HUES48 (cell line): Measurements from ENCODE around the gene GPSM3.

ENCODE experiments used
- H3K27ac ChIP-seq: one replicate; pipeline ENCODE4 v1.7.0; 2013; ENCODE audit warnings: low read depth, low read length, inconsistent platforms
- H3K27me3 ChIP-seq: 2 replicates; pipeline ENCODE4 v1.6.1; 2013; ENCODE audit warnings: mild to moderate bottlenecking, low read length; ENCODE audit not compliant: control insufficient read depth, insufficient read depth
- H3K36me3 ChIP-seq: 2 replicates; pipeline ENCODE4 v1.6.1; 2013; ENCODE audit warnings: low read length; ENCODE audit not compliant: control insufficient read depth, insufficient read depth
- H3K4me1 ChIP-seq: 2 replicates; pipeline ENCODE4 v1.6.1; 2013; ENCODE audit warnings: mild to moderate bottlenecking, low read length; ENCODE audit not compliant: control insufficient read depth, insufficient read depth
- H3K4me3 ChIP-seq: 2 replicates; pipeline ENCODE4 v1.5.1; 2013; ENCODE audit warnings: mild to moderate bottlenecking, low read depth, low read length
- H3K9ac ChIP-seq: 2 replicates; pipeline ENCODE4 v1.6.1; 2013; ENCODE audit warnings: mild to moderate bottlenecking, low read depth, low read length, moderate library complexity
- H3K9me3 ChIP-seq: 2 replicates; pipeline ENCODE4 v1.6.1; 2013; ENCODE audit warnings: low read length; ENCODE audit not compliant: control insufficient read depth, insufficient read depth

Gene GPSM3

GRCh38 chr6:32177183-32177787 is 15.2 kb downstream of the GPSM3 start:
- Histone ChIP-seq H3K27me3 (no peaks in the 10 kb centered on the region), H3K27ac (peak overlapping the region; percentile 99), H3K4me3 (peak overlapping the region; percentile 90), H3K9ac (peak overlapping the region; percentile 77), H3K4me1 (peaks cover 23% of the 10 kb centered on the region), H3K36me3 (peaks cover 33% of the 10 kb centered on the region), H3K9me3 (no peaks in the 10 kb centered on the region)

GRCh38 chr6:32176476-32177182 is 15.8 kb downstream of the GPSM3 start:
- peak overlapping the region; percentile 90 for H3K4me3 ChIP-seq
- H3K36me3 ChIP-seq: peaks cover 31% of the 10 kb centered on the region
- peak overlapping the region; percentile 99 for H3K27ac ChIP-seq
- H3K9me3 ChIP-seq: no peaks in the 10 kb centered on the region
- peak overlapping the region; percentile 77 for H3K9ac ChIP-seq
- H3K27me3 ChIP-seq: no peaks in the 10 kb centered on the region
- H3K4me1 ChIP-seq: peaks cover 23% of the 10 kb centered on the region

- Histone ChIP-seq H3K4me3 (peak within 1 kb of the TSS; percentile 90), H3K27ac (peak within 1 kb of the TSS; percentile 99), H3K9ac (peak within 1 kb of the TSS; percentile 77), H3K4me1 (peaks cover 23% of the 10 kb centered on the region), H3K9me3 (no peaks in the 10 kb centered on the region), H3K36me3 (peaks cover 31% of the 10 kb centered on the region), H3K27me3 (no peaks in the 10 kb centered on the region)
Observed at GRCh38 chr6:32175711-32176475, 16.6 kb downstream of the GPSM3 start, which contains the start of gene AGPAT1. AGPAT1 (minus strand) TSS chr6:32176084; CDS start chr6:32171496, 4,588 bp downstream.

- H3K27ac ChIP-seq: peak overlapping the region; percentile 61
- peaks cover 23% of the 10 kb centered on the region for H3K4me1 ChIP-seq
- no peaks in the 10 kb centered on the region for H3K9me3 ChIP-seq
- H3K9ac ChIP-seq: peak overlapping the region; percentile 32; the same call in 1 of the 2 replicates
- peak overlapping the region; percentile 90 for H3K4me3 ChIP-seq
- H3K27me3 ChIP-seq: no peaks in the 10 kb centered on the region
- peaks cover 31% of the 10 kb centered on the region for H3K36me3 ChIP-seq
Observed at GRCh38 chr6:32175322-32175710, 17.1 kb downstream of the GPSM3 start.

- H3K4me1 ChIP-seq: peaks cover 23% of the 10 kb centered on the region
- peak overlapping the region; percentile 90 for H3K4me3 ChIP-seq
- H3K27ac ChIP-seq: no peak overlapping the region
- no peaks in the 10 kb centered on the region for H3K27me3 ChIP-seq
- no peak overlapping the region for H3K9ac ChIP-seq
- no peaks in the 10 kb centered on the region for H3K9me3 ChIP-seq
- peaks cover 34% of the 10 kb centered on the region for H3K36me3 ChIP-seq
Observed at GRCh38 chr6:32174416-32174815, 18.0 kb downstream of the GPSM3 start.

- Histone ChIP-seq H3K27ac (no peak overlapping the region), H3K9me3 (no peaks in the 10 kb centered on the region), H3K4me1 (peaks cover 23% of the 10 kb centered on the region), H3K4me3 (no peak overlapping the region), H3K9ac (no peak overlapping the region), H3K27me3 (no peaks in the 10 kb centered on the region), H3K36me3 (peaks cover 46% of the 10 kb centered on the region)
Observed at GRCh38 chr6:32173051-32173727, 19.3 kb downstream of the GPSM3 start.

GRCh38 chr6:32171234-32171633 is 21.2 kb downstream of the GPSM3 start:
- Histone ChIP-seq H3K36me3 (peaks cover 54% of the 10 kb centered on the region), H3K4me3 (no peak overlapping the region)

GRCh38 chr6:32170294-32170693 is 22.1 kb downstream of the GPSM3 start:
- peaks cover 14% of the 10 kb centered on the region for H3K4me1 ChIP-seq
- no peaks in the 10 kb centered on the region for H3K9me3 ChIP-seq
- H3K9ac ChIP-seq: no peak overlapping the region
- H3K27ac ChIP-seq: no peak overlapping the region
- H3K36me3 ChIP-seq: peaks cover 54% of the 10 kb centered on the region
- no peaks in the 10 kb centered on the region for H3K27me3 ChIP-seq
- H3K4me3 ChIP-seq: no peak overlapping the region

More at GRCh38 chr6:32171234-32171633, 21.2 kb downstream of the GPSM3 start:
- H3K9ac ChIP-seq: no peak overlapping the region
- H3K9me3 ChIP-seq: no peaks in the 10 kb centered on the region
- no peaks in the 10 kb centered on the region for H3K27me3 ChIP-seq
- H3K4me1 ChIP-seq: peaks cover 16% of the 10 kb centered on the region
- H3K27ac ChIP-seq: no peak overlapping the region

- Histone ChIP-seq H3K36me3 (peaks cover 49% of the 10 kb centered on the region), H3K9ac (no peak overlapping the region), H3K27ac (no peak overlapping the region), H3K4me3 (no peak overlapping the region), H3K9me3 (no peaks in the 10 kb centered on the region), H3K4me1 (peaks cover 5% of the 10 kb centered on the region; the same call in 1 of the 2 replicates), H3K27me3 (no peaks in the 10 kb centered on the region)
Observed at GRCh38 chr6:32168807-32169591, 23.4 kb downstream of the GPSM3 start.

- Histone ChIP-seq H3K27ac (peak overlapping the region; percentile 55), H3K9me3 (no peaks in the 10 kb centered on the region), H3K27me3 (no peaks in the 10 kb centered on the region), H3K36me3 (peaks cover 51% of the 10 kb centered on the region), H3K4me1 (peaks cover 3% of the 10 kb centered on the region; the same call in 1 of the 2 replicates), H3K4me3 (no peak overlapping the region), H3K9ac (no peak overlapping the region)
Observed at GRCh38 chr6:32168350-32168749, 24.1 kb downstream of the GPSM3 start.
